HG02588 (cell line): Measurements from ENCODE around the gene ZBTB14.

ENCODE experiments used
- ATAC-seq: cut with Tn5 transposase; IDR thresholded peaks from one replicate; pipeline ENCODE4 v1.9.1; 2021; ENCODE audit warnings: mild to moderate bottlenecking, moderate library complexity; ENCODE audit not compliant: unreplicated experiment

ZBTB14 gene

DNA sequence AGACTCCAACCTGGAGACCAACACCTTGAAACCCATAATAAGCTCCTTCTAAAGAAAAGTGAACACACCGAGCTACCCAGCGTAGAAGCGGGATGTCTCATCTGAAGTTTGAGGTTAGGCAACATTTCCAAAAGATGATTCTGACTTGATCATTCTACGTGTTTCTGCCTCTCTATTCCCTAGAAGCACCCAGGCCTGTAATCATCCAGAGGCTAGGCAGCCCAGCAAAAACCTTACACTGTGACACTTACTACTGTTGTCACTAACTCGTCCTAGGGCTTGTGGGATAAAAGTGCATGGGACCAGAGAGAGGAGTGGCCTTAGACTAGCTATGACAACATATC, 1.4 kb downstream of the ZBTB14 start:
- ATAC-seq, result no peak

DNA sequence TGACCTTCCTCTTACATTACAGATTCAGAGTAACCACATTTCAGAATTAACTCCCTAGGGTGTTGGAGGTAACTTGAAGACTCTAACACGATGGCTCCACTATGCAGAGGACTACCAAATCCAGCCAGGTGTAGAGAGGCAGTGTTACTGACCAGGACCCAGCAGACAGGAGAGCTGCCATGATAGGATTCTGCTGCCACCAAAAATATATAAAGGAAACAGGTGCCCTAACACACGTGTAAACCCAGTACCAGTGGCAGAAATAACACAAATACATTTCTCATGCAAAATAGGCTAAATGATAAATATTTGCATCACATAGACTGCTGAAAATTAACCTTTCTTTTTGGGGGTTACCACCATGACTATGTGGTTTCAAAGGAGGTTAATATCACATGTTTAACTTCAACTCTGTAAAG, 7.0 kb downstream of the ZBTB14 start:
- peak; percentile 61 for ATAC-seq

DNA sequence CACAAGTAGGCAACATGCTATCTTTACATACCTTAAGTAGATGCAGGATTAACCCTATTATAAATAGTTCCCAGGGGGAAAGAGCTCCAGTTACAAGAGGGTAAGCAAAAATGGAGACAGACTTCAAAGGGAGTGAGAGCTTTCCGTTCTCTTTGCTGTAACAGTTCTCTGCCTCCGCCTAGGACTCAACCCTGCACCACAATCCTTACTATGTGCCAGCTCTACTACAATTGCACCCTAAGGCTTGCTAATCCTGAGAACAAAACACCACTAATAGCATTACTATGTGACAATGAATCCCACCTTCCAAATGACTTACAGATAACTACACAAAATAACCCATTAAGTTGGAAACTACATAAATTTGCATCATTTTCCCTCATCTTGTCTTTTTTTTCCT, 7.7 kb downstream of the ZBTB14 start:
- no peak for ATAC-seq

DNA sequence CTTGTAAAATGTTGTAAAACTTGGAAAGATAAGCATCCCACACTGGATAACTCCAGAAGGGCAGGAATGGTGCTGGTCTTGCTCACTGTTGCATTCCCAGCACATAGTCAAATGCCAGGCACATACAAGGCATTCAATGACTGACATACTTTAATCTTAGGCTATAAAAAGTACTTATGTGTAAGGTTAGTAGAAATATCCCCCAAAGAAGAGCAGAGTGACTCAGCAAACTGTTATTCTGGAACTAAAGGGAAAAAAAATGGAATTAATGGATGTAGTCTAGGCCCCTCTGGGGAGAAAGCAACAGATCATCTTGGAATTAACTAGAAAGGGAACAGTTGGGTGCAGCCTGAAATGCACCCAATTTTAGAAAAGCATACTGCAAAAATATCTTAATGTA, 9.0 kb downstream of the ZBTB14 start:
- no peak for ATAC-seq

DNA sequence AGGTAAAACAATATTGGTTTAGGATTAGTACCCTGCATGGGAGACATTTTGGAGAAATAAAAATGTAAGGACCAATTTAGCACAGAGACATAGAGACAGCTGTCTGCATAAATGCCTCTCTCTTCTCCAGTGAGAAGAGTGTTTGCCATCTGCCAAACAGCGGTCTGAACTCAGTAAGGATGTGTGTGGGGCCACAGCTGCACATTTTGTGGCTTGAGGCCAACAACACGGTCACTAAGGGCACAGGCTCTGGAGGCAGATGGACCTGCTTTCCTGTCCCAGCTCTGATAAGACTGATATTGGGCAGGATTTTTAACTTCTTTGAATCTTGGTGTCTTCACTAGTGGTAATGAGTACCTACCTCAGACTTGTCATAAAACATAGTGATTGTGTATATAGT, 10.2 kb downstream of the ZBTB14 start:
- ATAC-seq, result no peak

DNA sequence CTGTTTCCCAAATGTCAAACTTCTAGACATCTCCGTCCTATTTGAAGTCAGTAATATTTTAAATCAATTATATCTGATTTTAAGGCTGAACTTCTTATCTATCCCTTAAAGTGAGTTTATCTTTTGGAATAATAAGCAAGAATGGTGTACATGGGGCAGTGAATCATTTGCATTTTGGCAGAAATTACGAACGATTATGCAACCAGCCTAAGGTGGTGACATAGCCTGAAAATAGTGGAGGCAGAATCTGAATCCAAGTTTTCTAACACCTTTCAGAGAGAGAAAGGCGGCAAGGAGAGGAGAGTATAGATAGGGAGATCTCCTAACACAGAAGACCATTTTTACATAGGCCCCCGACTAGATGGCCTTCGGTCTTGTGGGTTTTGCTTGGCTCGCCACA, 10.7 kb downstream of the ZBTB14 start:
- no peak for ATAC-seq

DNA sequence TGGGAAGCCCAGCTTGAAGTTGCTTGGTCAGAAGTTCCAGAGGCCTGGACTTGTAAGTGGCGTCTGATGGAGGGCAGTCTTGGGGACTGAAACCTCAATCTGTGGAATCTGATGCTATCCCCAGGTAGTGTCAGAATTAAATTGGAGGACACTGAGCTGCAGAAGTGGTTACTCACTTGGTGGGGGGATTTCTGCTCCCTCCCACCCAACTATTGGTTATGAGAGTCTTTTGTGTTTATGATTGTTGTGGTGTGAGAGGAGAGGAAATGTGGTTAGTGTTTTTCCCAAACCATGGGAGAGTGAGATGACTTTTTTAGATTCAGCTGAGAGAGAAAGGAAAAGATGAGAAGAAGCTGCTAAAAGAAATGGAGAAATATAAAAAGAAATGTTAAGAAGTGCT, 12.8 kb downstream of the ZBTB14 start:
- ATAC-seq, result no peak

DNA sequence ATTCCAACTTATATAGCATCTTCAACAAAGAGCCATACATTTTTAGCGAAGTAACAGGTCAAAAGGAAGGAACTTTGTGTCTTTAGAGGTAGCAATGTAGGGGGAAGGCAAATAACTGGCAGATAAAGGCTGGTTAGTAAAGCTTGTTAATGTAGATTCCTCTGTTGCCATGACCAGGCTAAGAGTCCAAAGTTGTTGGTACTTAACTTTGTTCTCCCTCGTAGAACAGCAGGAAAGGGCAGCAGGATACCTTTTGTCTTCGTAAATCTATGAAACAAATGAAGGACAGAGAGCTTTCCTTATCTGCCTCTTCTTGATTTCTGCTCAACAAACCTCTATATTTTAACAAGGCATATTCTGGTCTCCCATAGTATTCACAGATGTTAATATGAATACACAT, 18.6 kb downstream of the ZBTB14 start:
- no peak for ATAC-seq

DNA sequence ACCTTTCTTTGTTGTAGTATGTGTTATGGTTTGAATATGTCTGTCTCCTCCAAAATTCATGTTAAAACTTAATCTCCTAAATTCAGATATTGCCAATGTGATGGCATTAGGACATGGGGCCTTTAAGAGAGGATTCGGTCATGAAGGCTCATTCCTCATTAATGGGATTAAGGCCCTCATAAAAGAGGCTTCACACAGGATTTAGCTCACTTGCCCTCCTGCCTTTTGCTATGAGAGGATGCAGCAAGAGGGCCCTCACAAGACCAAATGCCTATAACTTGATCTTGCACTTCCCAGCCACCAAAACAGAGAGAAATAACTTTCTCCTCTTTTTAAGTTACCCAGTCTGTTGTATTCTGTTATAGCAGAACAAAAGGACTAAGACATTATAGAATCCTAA, 19.7 kb downstream of the ZBTB14 start:
- ATAC-seq, result no peak

DNA sequence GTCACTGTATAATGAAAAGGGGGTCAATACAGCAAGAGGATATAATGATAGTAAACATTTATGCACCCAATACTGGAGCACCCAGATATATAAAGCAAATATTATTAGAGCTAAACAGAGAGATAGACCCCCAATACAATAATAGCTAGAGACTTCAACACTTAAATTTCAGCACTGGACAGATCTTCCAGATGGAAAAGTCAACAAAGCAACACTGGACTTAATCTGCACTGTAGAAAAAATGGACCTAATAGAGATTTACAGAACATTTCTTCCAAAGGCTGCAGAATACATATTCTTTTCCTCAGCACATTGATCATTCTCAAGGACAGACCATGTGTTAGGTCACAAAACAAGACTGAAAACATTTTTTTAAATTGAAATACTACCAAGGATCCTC, 26.7 kb downstream of the ZBTB14 start:
- no peak for ATAC-seq

DNA sequence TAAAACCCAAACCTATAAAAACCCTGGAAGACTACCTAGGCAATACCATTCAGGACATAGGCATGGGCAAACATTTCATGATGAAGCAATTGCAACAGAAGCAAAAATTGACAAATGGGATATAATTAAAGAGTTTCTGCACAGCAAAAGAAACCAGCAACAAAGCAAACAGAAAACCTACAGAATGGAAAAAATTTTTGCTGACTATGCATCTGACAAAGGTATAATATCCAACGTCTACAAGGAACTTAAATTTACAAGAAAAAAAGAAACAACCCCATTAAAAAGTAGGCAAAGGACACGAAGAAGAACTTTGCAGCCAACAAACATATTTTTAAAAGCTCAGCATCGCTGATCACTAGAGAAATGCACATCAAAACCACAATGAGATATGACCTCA, 28.8 kb downstream of the ZBTB14 start:
- ATAC-seq, result no peak

DNA sequence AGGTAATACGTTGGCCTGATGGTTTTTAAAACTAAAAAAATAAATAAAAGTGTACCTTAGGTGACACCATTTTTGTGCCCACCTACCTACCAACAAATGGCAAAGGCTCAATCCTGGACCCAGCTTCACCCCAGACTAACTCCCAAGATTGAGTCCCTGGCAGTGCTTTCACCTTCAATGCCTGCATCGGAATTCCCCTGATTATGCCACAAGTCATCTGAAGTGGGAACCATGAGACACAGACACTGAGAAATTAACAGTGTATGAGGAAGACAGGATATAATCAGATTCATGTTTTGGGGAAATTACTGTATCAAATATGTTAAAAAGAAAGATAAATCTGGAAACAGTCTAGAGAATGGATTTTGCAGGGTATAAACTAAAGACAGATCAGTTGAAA, 41.6 kb downstream of the ZBTB14 start:
- ATAC-seq, result peak; percentile 80

DNA sequence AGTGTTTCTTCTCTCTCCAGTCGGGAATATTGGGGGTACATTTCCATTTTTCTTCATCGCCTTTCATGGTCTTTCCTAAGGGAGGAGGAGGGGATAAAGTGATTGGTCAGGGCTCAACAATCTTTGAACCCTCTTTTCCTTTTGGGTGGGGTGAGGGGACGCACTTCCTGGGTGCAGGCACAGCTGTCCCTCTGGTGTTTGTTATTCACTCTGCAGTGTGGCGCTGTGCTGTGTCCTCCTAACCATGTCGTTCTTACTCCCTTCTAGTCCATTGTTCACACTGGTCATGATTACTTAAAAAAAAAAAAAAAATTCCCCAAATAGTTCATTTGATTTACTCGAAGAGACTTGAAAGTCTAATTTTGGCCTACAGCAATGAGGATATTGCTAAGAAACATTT, 44.4 kb downstream of the ZBTB14 start:
- ATAC-seq, result no peak

DNA sequence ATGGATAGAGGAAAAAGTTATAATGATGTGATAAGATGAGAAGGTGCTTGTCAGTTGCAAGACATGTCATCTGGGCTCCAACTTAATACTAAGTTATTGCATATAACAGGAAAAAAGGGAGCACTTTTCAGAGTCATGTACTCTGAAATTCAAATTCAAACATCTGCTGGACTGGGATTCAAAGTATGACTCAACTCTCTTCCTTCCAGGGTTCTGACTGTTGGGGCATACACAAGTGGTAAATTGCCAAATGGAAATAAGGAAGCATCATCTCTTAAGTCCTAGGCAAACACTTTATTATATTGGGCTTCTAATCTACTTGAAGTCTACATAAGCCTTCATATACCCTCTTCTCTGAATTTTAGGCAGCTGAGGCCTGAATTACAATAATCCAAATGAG, 44.9 kb downstream of the ZBTB14 start:
- no peak for ATAC-seq

DNA sequence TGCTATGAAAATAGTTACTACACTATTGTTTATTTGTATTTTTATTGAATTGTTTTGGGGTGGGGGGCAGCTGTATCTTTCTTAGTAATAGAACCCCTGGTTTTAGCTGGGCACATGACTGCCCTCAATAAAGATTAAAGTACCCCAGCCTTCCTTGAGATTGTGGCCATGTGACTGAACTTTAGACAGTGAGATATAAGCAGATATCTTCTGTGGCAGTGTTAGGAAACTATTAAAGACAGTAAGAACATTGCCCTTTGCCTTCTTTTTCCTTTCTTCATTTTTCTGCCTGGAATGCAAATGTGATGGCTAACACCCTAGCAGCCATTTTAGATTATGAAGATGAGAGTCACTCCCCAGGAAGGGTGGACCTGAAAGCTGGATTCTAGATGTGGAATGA, 50.6 kb downstream of the ZBTB14 start:
- ATAC-seq, result no peak

DNA sequence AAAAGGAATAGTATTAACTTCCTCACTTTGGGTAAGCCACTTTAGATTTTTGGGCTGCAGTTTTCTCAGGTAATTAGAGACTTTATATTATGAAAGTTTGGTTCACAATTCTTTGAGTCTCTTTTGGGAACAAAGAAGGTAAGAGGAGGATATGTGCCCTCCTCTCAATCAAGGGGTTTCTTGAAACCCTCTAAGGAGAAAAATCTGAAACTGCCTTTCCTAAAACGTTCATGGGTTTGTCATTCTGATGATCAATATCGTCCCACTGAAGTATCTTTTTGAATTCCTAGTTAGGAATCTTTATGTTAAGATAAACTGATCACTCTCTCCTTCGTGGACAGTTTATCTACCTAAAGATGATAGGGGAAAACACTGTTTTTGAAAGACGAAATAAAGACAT, 56.1 kb downstream of the ZBTB14 start:
- ATAC-seq, result no peak
